ENCODE results near the gene RNF38. TPM values are rescaled to one million over a fixed set of nuclear protein-coding genes. Genes with fewer than 3 reads are reported as not detected.
"Not testable (repeated sequence)": the region's sequence is repeated elsewhere in the genome, so short reads cannot be mapped to it uniquely, and the experiment has no call there.

Gene RNF38
- polyA plus RNA-seq, 3 donors from 2014 or later, result 8.3 to 24.1 (median 15.3) TPM

GRCh38 chr9:36318212-36318802 is 81.8 kb downstream of the RNF38 start:
- Mint-ChIP-seq H3K9me3 (no peaks in the 10 kb centered on the region), H3K4me3 (no peak overlapping the region), H3K4me1 (no peaks in the 10 kb centered on the region), H3K36me3 (peaks cover 0 to 4% (median 0%) of the 10 kb centered on the region in 3 donors), H3K27me3 (ENCODE audit: low read depth in 3 of 3) (peaks cover 0 to 4% (median 3%) of the 10 kb centered on the region in 3 donors), H3K27ac (no peak overlapping the region)
- DNase-seq, result no peak

- Mint-ChIP-seq H3K9me3 (no peaks in the 10 kb centered on the region), H3K27ac (no peak overlapping the region), H3K4me3 (no peak overlapping the region), H3K4me1 (no peaks in the 10 kb centered on the region), H3K36me3 (peaks cover 0 to 4% (median 0%) of the 10 kb centered on the region in 3 donors), H3K27me3 (ENCODE audit: low read depth in 3 of 3) (peaks cover 0 to 4% (median 3%) of the 10 kb centered on the region in 3 donors)
- no peak for DNase-seq
These were observed 82.3 kb downstream of the RNF38 start for GRCh38 chr9:36317766-36318165.

DNA sequence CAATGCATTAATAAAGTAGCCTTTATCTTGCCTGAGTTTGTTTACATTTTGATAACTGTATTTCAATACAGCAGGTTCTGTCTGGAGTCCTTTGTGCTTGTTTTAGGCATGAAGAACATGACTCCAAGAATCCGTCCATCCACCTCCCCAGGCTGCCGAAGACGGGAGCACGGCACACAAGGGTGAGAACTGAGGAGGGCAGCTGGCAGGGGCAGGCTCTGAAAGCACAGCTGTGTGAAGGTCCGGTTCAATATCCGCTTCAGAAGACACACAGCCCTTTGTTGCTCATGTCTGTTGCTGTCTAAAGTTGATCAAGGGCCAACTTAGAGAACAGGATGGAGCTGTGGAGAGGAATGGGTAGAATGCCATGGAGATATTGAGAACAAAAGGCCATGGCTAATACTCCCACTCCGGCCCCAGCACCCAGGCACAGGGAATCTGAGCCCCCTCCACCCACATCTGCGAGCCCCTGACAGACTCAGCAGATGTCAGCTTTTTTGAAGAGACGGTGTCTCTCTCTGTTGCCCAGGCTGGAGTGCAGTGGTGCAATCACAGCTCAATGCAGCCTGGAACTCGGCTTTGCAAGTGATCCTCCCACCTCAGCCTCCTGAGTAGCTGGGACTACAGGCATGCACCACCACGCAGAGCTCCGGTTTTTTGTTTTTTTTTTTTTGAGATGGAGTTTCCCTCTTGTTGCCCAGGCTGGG is 83.3 kb downstream of the RNF38 start:
- Mint-ChIP-seq H3K27ac (no peak overlapping the region), H3K27me3 (ENCODE audit: low read depth in 3 of 3) (peaks cover 0 to 4% (median 3%) of the 10 kb centered on the region in 3 donors), H3K36me3 (peaks cover 0 to 4% (median 0%) of the 10 kb centered on the region in 3 donors), H3K9me3 (no peaks in the 10 kb centered on the region), H3K4me3 (no peak overlapping the region), H3K4me1 (no peaks in the 10 kb centered on the region)
- no peak for DNase-seq

- Mint-ChIP-seq H3K9me3 (no peaks in the 10 kb centered on the region), H3K27ac (no peak overlapping the region), H3K36me3 (peaks cover 0 to 4% (median 0%) of the 10 kb centered on the region in 3 donors), H3K27me3 (ENCODE audit: low read depth in 3 of 3) (peaks cover 0 to 4% (median 0%) of the 10 kb centered on the region in 3 donors), H3K4me3 (no peak overlapping the region), H3K4me1 (no peaks in the 10 kb centered on the region)
- DNase-seq, result no peak
These were observed 84.0 kb downstream of the RNF38 start for GRCh38 chr9:36316049-36316448.

DNA sequence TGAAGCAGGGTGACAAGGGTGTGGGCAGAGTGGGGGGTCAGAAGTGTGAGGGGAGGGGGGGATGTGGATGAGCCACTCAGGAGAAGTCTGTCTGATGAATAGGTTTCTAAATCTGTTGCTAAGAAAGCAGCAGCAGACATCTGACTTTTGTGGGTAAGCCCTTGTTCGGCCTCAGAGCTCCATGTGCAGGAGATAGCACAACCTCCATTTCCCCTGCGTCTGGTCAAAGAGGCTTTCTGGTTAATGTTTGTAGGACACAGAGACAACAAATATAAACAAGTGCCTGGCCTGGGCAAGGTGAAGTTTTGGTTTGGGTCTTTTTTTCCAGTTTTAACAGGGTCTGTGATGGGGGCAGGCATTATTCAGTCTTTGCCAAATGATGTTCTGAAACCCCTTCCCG is 84.8 kb downstream of the RNF38 start:
- H3K27ac Mint-ChIP-seq, result no peak overlapping the region
- peaks cover 0 to 4% (median 0%) of the 10 kb centered on the region in 3 donors for H3K27me3 Mint-ChIP-seq (ENCODE audit: low read depth in 3 of 3)
- no peak overlapping the region for H3K4me3 Mint-ChIP-seq
- H3K9me3 Mint-ChIP-seq, result no peaks in the 10 kb centered on the region
- no peak for DNase-seq
- peaks cover 0 to 4% (median 0%) of the 10 kb centered on the region in 3 donors for H3K36me3 Mint-ChIP-seq
- no peaks in the 10 kb centered on the region for H3K4me1 Mint-ChIP-seq

- no peaks in the 10 kb centered on the region for H3K4me1 Mint-ChIP-seq
- H3K27me3 Mint-ChIP-seq (ENCODE audit: low read depth in 3 of 3), result peaks cover 0 to 4% (median 0%) of the 10 kb centered on the region in 3 donors
- no peak for DNase-seq
- H3K9me3 Mint-ChIP-seq, result no peaks in the 10 kb centered on the region
- H3K27ac Mint-ChIP-seq, result no peak overlapping the region
- peaks cover 0 to 4% (median 0%) of the 10 kb centered on the region in 3 donors for H3K36me3 Mint-ChIP-seq
- H3K4me3 Mint-ChIP-seq, result no peak overlapping the region
These were observed 85.3 kb downstream of the RNF38 start for GRCh38 chr9:36314740-36315139.

DNA sequence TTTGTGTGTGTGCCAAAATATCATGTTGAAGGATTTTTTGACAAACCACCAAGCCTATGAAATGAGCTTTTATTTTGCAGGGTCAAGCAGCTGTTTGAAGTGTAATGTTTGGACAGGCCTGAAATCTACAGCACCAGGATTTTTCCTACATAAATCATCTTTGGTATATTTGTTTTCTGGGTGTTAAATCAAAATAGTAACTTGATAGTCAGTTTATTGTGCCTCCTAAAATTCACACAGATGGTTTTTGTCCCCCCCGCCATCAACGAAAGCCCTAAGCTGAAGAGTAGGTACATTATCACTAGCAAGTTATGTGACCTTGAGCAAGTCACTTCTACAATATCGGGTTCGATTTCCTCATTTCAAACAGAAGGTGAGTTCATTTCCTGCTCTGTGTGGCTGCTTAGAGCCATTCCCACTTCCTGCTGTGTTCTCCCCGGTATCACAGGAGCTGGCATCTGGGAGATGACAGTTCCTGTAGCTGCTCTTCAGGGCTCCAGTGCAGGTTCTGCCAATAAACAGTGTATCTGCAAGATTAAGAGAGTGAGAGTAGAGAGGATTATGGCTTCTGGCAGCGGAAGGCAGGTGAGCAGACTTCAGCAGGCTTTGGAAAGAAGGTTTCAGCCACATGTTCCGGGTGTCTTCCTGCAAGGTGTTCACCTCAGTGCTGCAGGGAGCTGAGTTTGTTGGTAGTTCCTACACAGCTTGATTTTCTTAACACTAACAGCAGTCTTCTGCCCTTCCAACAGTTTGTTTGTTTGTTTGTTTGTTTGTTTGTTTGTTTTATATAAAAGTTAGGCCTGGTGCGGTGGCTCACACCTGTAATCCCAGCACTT is 93.4 kb downstream of the RNF38 start:
- no peak overlapping the region for H3K4me3 Mint-ChIP-seq
- peaks cover 0 to 3% of the 10 kb centered on the region in 2 donors for H3K4me1 Mint-ChIP-seq
- H3K27ac Mint-ChIP-seq, result no peak overlapping the region
- peaks cover 0 to 1% (median 0%) of the 10 kb centered on the region in 3 donors for H3K27me3 Mint-ChIP-seq (ENCODE audit: low read depth in 3 of 3)
- DNase-seq, result no peak
- peaks cover 0 to 22% (median 9%) of the 10 kb centered on the region in 3 donors for H3K36me3 Mint-ChIP-seq
- no peaks in the 10 kb centered on the region for H3K9me3 Mint-ChIP-seq

DNA sequence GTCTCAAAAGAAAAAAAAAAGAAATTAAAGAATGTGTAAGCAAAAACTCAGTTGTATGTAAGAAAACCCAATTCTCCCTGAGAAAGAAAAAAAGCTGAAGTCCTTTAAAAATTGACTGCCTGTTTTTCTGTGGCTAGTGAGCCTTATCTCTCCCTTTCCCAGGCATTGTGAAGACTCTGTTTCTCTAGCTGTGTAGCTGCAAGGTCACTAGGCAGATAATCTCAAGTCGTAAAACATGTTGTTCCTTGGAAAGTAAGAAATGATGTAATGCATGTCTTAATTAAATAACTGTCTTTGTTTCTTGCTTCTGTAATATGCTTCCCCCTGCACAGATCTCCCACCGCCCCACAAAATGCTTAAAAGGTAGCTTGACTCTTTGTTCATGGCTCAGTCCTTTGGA is 95.7 kb downstream of the RNF38 start:
- H3K36me3 Mint-ChIP-seq, result peaks cover 0 to 22% (median 9%) of the 10 kb centered on the region in 3 donors
- not testable (repeated sequence) for H3K4me3 Mint-ChIP-seq; DNase-seq; H3K27me3 Mint-ChIP-seq (ENCODE audit: low read depth in 3 of 3); H3K27ac Mint-ChIP-seq; H3K9me3 Mint-ChIP-seq; H3K4me1 Mint-ChIP-seq

- H3K4me3 Mint-ChIP-seq, result no peak overlapping the region
- H3K4me1 Mint-ChIP-seq, result no peaks in the 10 kb centered on the region
These were observed 98.8 kb downstream of the RNF38 start for GRCh38 chr9:36301227-36301626.

GRCh38 chr9:36298566-36298965 is 101.5 kb downstream of the RNF38 start:
- no peak for DNase-seq
- Mint-ChIP-seq H3K36me3 (peaks cover 5 to 21% (median 9%) of the 10 kb centered on the region in 3 donors), H3K27me3 (ENCODE audit: low read depth in 3 of 3) (peaks cover 0 to 1% (median 0%) of the 10 kb centered on the region in 3 donors), H3K4me3 (no peak overlapping the region), H3K27ac (no peak overlapping the region), H3K4me1 (no peaks in the 10 kb centered on the region), H3K9me3 (no peaks in the 10 kb centered on the region)

More at GRCh38 chr9:36301227-36301626, 98.8 kb downstream of the RNF38 start:
- H3K9me3 Mint-ChIP-seq, result no peaks in the 10 kb centered on the region
- H3K27ac Mint-ChIP-seq, result no peak overlapping the region
- no peak for DNase-seq
- H3K36me3 Mint-ChIP-seq, result peaks cover 5 to 26% (median 14%) of the 10 kb centered on the region in 3 donors
- H3K27me3 Mint-ChIP-seq (ENCODE audit: low read depth in 3 of 3), result peaks cover 0 to 1% (median 0%) of the 10 kb centered on the region in 3 donors

DNA sequence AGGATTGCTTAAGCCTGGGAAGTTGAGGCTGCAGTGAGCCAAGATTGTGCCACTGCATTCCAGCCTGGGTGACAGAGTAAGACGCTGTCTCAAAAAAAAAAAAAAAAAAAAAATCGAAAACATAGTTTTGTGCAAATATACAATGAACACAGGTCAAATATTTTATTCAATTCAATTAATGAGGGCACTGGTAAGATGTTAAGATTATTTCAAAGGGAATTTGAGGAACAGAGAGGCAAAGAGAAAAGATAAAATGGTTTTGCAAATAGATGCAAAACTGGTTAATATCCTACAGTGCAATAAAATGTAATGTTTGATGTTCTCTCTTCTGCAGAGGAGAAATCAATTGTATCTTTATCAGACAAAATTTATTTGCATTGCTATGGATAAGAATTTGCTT is 102.3 kb downstream of the RNF38 start:
- H3K36me3 Mint-ChIP-seq, result peaks cover 5 to 13% (median 12%) of the 10 kb centered on the region in 3 donors
- no peak for DNase-seq
- H3K9me3 Mint-ChIP-seq, result no peaks in the 10 kb centered on the region
- H3K4me1 Mint-ChIP-seq, result no peaks in the 10 kb centered on the region
- no peak overlapping the region for H3K27ac Mint-ChIP-seq
- peaks cover 0 to 2% (median 1%) of the 10 kb centered on the region in 3 donors for H3K27me3 Mint-ChIP-seq (ENCODE audit: low read depth in 3 of 3)
- H3K4me3 Mint-ChIP-seq, result no peak overlapping the region

- not testable (repeated sequence) for H3K27me3 Mint-ChIP-seq (ENCODE audit: low read depth in 3 of 3); H3K4me1 Mint-ChIP-seq; DNase-seq; H3K27ac Mint-ChIP-seq; H3K4me3 Mint-ChIP-seq; H3K9me3 Mint-ChIP-seq
- peaks cover 5 to 17% (median 11%) of the 10 kb centered on the region in 3 donors for H3K36me3 Mint-ChIP-seq
These were observed 105.1 kb downstream of the RNF38 start for GRCh38 chr9:36294996-36295395.

GRCh38 chr9:36293918-36294317 is 106.2 kb downstream of the RNF38 start:
- Mint-ChIP-seq H3K36me3 (peaks cover 2 to 13% (median 8%) of the 10 kb centered on the region in 3 donors), H3K27ac (no peak overlapping the region), H3K9me3 (no peaks in the 10 kb centered on the region), H3K27me3 (ENCODE audit: low read depth in 3 of 3) (peaks cover 0 to 2% (median 0%) of the 10 kb centered on the region in 3 donors), H3K4me3 (no peak overlapping the region), H3K4me1 (no peaks in the 10 kb centered on the region)
- no peak for DNase-seq

- Mint-ChIP-seq H3K27me3 (ENCODE audit: low read depth in 3 of 3) (peaks cover 0 to 4% (median 2%) of the 10 kb centered on the region in 3 donors), H3K9me3 (no peaks in the 10 kb centered on the region), H3K27ac (no peak overlapping the region), H3K36me3 (peaks cover 0 to 12% (median 6%) of the 10 kb centered on the region in 3 donors), H3K4me3 (no peak overlapping the region), H3K4me1 (no peaks in the 10 kb centered on the region)
- no peak for DNase-seq
These were observed 106.9 kb downstream of the RNF38 start for GRCh38 chr9:36293171-36293570.

All from immature natural killer cell (primary cell).